ENCODE measurements around the gene MON2.

DNA sequence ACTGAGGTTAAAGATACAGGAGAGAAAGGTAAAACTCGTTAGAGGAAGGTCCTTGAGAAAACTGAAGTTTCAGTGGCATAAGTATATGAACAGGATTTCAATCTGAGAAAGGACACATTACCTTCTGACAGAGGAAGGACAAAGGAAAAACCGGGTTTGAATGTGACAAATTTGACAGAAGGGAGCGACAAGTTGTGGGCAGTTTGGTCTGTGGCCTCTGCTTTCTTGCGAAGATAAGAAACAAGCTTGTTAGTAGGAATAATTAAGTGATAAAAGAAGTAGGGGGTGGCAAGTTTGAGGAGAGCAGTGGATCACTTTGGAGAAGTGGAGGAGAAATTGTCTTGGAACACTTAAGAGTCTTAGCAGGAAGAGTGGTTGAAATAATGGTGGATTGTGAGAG lies 5.1 kb downstream of the MON2 start:
- TF ChIP-seq, protein P1, sequence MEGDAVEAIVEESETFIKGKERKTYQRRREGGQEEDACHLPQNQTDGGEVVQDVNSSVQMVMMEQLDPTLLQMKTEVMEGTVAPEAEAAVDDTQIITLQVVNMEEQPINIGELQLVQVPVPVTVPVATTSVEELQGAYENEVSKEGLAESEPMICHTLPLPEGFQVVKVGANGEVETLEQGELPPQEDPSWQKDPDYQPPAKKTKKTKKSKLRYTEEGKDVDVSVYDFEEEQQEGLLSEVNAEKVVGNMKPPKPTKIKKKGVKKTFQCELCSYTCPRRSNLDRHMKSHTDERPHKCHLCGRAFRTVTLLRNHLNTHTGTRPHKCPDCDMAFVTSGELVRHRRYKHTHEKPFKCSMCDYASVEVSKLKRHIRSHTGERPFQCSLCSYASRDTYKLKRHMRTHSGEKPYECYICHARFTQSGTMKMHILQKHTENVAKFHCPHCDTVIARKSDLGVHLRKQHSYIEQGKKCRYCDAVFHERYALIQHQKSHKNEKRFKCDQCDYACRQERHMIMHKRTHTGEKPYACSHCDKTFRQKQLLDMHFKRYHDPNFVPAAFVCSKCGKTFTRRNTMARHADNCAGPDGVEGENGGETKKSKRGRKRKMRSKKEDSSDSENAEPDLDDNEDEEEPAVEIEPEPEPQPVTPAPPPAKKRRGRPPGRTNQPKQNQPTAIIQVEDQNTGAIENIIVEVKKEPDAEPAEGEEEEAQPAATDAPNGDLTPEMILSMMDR (IDR thresholded peaks at IDR 0.05), result no peak
- TF ChIP-seq POLR2A (IDR thresholded peaks at IDR 0.05), result no peak

Data from uterus (tissue), 2 donors.